Naive B cell (primary cell): ENCODE measurements around the gene FTSJ1. TPM values are rescaled to one million over a fixed set of nuclear protein-coding genes. Genes with fewer than 3 reads are reported as not detected.
A peak's percentile ranks its signal among the peaks of the same experiment; 100 is the strongest.

Experiments used
- ATAC-seq, 2 donors: fragments of 150-1000 bp; cut with Tn5 transposase; 2 replicates each; pipeline ENCODE4 v1.10.0; 2021; ENCODE audit warnings: low read depth in 2 of 2, mild to moderate bottlenecking in 2 of 2, moderate library complexity in 2 of 2
- DNase-seq: peaks from one replicate; pipeline ENCODE4 v3.0.0; 2022
- H3K27ac Mint-ChIP-seq, 6 donors: one replicate each; pipeline ENCODE4 v1.8.0; 2020 to 2022; ENCODE audit warnings: mild to moderate bottlenecking in 6 of 6, mixed read lengths in 6 of 6, moderate library complexity in 5 of 6, inconsistent platforms in 2 of 6
- H3K27me3 Mint-ChIP-seq, 3 donors: one replicate each; pipeline ENCODE4 v1.8.0; 2021 to 2022; ENCODE audit warnings: mixed read lengths in 3 of 3, mild to moderate bottlenecking in 1 of 3
- H3K36me3 Mint-ChIP-seq, 2 donors: one replicate each; pipeline ENCODE4 v1.8.0; 2020 to 2022; ENCODE audit warnings: mixed read lengths in 2 of 2, inconsistent platforms in 1 of 2, mild to moderate bottlenecking in 1 of 2
- H3K4me1 Mint-ChIP-seq, 3 donors: one replicate each; pipeline ENCODE4 v1.8.0; 2020 to 2022; ENCODE audit warnings: mixed read lengths in 3 of 3, inconsistent platforms in 1 of 3, mild to moderate bottlenecking in 1 of 3, moderate library complexity in 1 of 3
- H3K4me3 Mint-ChIP-seq, 8 donors: one replicate each; pipeline ENCODE4 v1.8.0; 2020 to 2022; ENCODE audit warnings: mild to moderate bottlenecking in 8 of 8, mixed read lengths in 8 of 8, moderate library complexity in 8 of 8, inconsistent platforms in 2 of 8
- H3K9me3 Mint-ChIP-seq, 7 donors: one replicate each; pipeline ENCODE4 v1.8.0; 2020 to 2022; ENCODE audit warnings: mixed read lengths in 7 of 7, mild to moderate bottlenecking in 5 of 7, inconsistent platforms in 2 of 7, moderate library complexity in 1 of 7
- polyA plus RNA-seq, 6 donors: library from polyadenylated mRNA; unstranded; fragments of 300-500 nt; fragmentation: Illumina TruSeq; gene quantifications; one replicate each; pipeline ENCODE4 v1.2.3, GENCODE V29; 2021; ENCODE audit warnings: low read depth in 6 of 6

The FTSJ1 gene
- polyA plus RNA-seq, 6 donors from 2014 or later: 45.1 to 72.0 (median 57.5) TPM

DNA sequence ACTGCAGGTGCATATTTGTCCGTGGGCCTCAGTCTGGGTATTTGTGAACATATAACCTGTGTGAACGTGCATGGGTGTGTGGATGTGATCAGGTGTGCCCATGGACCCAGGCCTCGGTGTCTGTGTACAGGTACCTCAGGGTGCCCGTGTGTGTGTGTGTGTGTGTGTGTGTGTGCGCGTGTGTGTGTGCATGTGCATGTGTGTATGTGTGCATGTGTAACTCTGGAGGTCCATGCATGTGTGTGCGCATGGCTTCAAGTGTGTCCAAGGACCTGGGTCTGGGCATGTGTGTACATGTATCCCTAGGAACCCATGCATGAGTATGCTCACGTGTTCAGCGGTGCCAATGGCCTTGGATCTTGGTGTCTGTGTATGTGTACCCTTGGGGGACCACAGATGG lies 15.8 kb downstream of the FTSJ1 start:
- Mint-ChIP-seq H3K4me1 (no peaks in the 10 kb centered on the region), H3K4me3 (no peak overlapping the region), H3K9me3 (peaks cover 0 to 1% (median 0%) of the 10 kb centered on the region in 7 donors), H3K27ac (no peak overlapping the region), H3K27me3 (peaks cover 0 to 5% (median 0%) of the 10 kb centered on the region in 3 donors), H3K36me3 (no peaks in the 10 kb centered on the region)
- ATAC-seq (no peak), DNase-seq (no peak)

- peak overlapping the region in 1 of 6 donors; percentile 34 for H3K27ac Mint-ChIP-seq
- DNase-seq (no peak), ATAC-seq (no peak)
These were observed 16.4 kb downstream of the FTSJ1 start for GRCh38 chrX:48492293-48492910.

GRCh38 chrX:48493890-48494364 lies 17.9 kb downstream of the FTSJ1 start:
- ATAC-seq: no peak
- no peaks in the 10 kb centered on the region for H3K36me3 Mint-ChIP-seq
- no peak overlapping the region for H3K27ac Mint-ChIP-seq
- H3K9me3 Mint-ChIP-seq: peaks cover 0 to 2% (median 0%) of the 10 kb centered on the region in 7 donors
- peaks cover 0 to 5% (median 0%) of the 10 kb centered on the region in 3 donors for H3K27me3 Mint-ChIP-seq
- no peaks in the 10 kb centered on the region for H3K4me1 Mint-ChIP-seq
- no peak overlapping the region for H3K4me3 Mint-ChIP-seq
- DNase-seq: no peak

More at GRCh38 chrX:48492293-48492910, 16.4 kb downstream of the FTSJ1 start:
- Mint-ChIP-seq H3K4me3 (no peak overlapping the region), H3K4me1 (no peaks in the 10 kb centered on the region), H3K9me3 (peaks cover 0 to 2% (median 0%) of the 10 kb centered on the region in 7 donors), H3K27me3 (peaks cover 0 to 5% (median 0%) of the 10 kb centered on the region in 3 donors), H3K36me3 (no peaks in the 10 kb centered on the region)

- ATAC-seq: no peak
- H3K4me1 Mint-ChIP-seq: no peaks in the 10 kb centered on the region
- H3K27me3 Mint-ChIP-seq: peaks cover 0 to 5% (median 0%) of the 10 kb centered on the region in 3 donors
- DNase-seq: no peak
- H3K9me3 Mint-ChIP-seq: peaks cover 0 to 2% (median 0%) of the 10 kb centered on the region in 7 donors
- H3K36me3 Mint-ChIP-seq: no peaks in the 10 kb centered on the region
- H3K4me3 Mint-ChIP-seq: no peak overlapping the region
- H3K27ac Mint-ChIP-seq: no peak overlapping the region
These were observed 20.7 kb downstream of the FTSJ1 start for GRCh38 chrX:48496660-48497059.

DNA sequence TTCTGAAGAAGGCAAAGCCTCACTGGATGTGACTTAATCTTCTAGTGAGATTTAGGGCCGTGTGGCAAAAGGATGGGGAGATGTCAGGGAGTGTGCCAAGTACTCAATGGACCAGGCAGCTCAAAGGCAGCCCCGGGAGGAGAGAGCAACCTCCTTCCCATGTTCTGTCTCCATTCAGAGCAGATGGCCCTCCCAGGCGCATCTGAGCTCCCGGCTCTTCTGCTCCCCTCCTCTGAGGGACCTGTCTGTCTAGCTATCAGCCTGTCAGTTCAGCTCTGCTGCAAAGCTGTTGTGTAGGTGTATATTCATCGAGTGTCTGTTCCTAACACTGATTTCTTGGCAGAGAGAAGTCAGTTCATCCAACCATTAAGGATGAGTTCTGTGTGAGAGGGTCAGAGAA lies 21.9 kb downstream of the FTSJ1 start:
- Mint-ChIP-seq H3K9me3 (peaks cover 0 to 2% (median 0%) of the 10 kb centered on the region in 7 donors), H3K27me3 (peaks cover 0 to 5% (median 0%) of the 10 kb centered on the region in 3 donors), H3K4me1 (no peaks in the 10 kb centered on the region), H3K36me3 (no peaks in the 10 kb centered on the region), H3K4me3 (no peak overlapping the region), H3K27ac (no peak overlapping the region)
- no peak for DNase-seq
- ATAC-seq: no peak

DNA sequence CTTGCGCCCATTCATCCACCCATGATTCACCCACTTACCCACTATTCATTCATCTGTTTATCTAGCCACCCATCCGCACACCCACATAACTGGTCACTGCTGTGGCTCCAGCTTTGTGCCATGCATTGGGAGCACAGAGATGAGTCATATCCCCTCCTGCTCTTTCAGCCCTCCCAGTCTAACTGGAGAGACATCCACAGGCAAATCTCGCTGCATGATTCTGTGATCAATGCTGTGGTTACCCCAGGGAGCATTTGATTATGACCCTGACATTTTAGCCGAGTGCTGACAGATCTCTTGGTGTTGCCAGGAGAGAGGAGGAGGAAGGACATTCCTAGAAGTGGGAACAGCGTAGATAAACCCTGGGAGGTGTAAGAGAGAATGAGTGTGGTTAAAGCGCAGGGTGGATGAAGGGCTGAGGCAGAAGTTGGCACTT lies 22.4 kb downstream of the FTSJ1 start:
- H3K4me3 Mint-ChIP-seq: no peak overlapping the region
- H3K36me3 Mint-ChIP-seq: no peaks in the 10 kb centered on the region
- H3K4me1 Mint-ChIP-seq: no peaks in the 10 kb centered on the region
- ATAC-seq: no peak
- DNase-seq: no peak
- H3K27ac Mint-ChIP-seq: peak overlapping the region in 1 of 6 donors; percentile 29
- H3K9me3 Mint-ChIP-seq: peaks cover 0 to 2% (median 0%) of the 10 kb centered on the region in 7 donors
- peaks cover 0 to 9% (median 0%) of the 10 kb centered on the region in 3 donors for H3K27me3 Mint-ChIP-seq

DNA sequence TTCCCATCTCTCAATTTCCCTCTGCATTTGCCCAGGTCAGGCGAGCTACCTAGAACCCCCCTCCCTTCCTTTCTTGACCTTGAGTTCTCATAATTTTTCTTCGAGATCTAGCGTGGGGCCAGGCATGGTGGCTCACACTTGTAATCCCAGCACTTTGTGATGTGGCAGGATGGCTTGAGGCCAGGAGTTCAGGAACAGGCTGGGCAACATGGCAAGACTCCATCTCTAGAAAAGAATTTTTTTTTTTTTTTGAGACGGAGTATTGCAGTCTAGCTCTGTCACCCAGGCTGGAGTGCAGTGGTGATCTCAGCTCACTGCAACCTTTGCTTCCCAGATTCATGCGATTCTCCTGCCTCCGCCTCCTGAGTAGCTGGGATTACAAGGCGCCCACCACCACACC lies 28.3 kb downstream of the FTSJ1 start:
- ATAC-seq (no peak), DNase-seq (no peak)
- no peaks in the 10 kb centered on the region for H3K9me3 Mint-ChIP-seq
- no peaks in the 10 kb centered on the region for H3K36me3 Mint-ChIP-seq
- no peak overlapping the region for H3K4me3 Mint-ChIP-seq
- no peak overlapping the region for H3K27ac Mint-ChIP-seq
- peaks cover 6 to 8% (median 7%) of the 10 kb centered on the region in 3 donors for H3K4me1 Mint-ChIP-seq
- peaks cover 0 to 15% (median 0%) of the 10 kb centered on the region in 3 donors for H3K27me3 Mint-ChIP-seq

DNA sequence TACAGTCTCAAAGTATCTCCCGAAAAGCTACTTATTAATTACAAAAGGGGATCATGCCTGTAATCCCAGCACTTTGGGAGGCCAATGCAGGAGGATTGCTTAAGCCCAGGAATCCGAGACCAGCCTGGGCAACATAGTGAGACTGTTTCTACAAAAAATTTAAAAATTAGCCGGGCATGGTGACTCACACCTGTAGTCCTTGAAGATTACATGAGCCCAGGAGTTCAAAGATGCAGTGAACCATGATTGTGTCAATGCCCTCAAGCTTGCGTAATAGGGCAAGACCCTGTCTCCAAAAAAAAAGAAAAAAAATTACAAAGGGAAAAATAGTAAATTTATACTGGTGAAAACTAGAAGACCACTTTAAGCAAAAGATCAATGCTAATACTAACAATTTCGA lies 29.5 kb downstream of the FTSJ1 start:
- peak overlapping the region in 1 of 8 donors; percentile 15 for H3K4me3 Mint-ChIP-seq
- peaks cover 14 to 17% (median 16%) of the 10 kb centered on the region in 3 donors for H3K4me1 Mint-ChIP-seq
- H3K36me3 Mint-ChIP-seq: no peaks in the 10 kb centered on the region
- no peak for ATAC-seq
- peaks cover 0 to 15% (median 0%) of the 10 kb centered on the region in 3 donors for H3K27me3 Mint-ChIP-seq
- no peaks in the 10 kb centered on the region for H3K9me3 Mint-ChIP-seq
- no peak for DNase-seq
- no peak overlapping the region for H3K27ac Mint-ChIP-seq

GRCh38 chrX:48507246-48507645 lies 31.2 kb downstream of the FTSJ1 start:
- no peak for ATAC-seq
- Mint-ChIP-seq H3K36me3 (no peaks in the 10 kb centered on the region), H3K27me3 (peaks cover 0 to 15% (median 0%) of the 10 kb centered on the region in 3 donors), H3K9me3 (no peaks in the 10 kb centered on the region), H3K4me1 (peaks cover 17 to 25% (median 17%) of the 10 kb centered on the region in 3 donors), H3K4me3 (peak overlapping the region in 4 of 8 donors; percentile 53 to 93 (median 58)), H3K27ac (peak overlapping the region in 1 of 6 donors; percentile 57)
- no peak for DNase-seq

- H3K36me3 Mint-ChIP-seq: no peaks in the 10 kb centered on the region
- ATAC-seq: peak; percentile 87 to 89
- peak within 1 kb of the TSS; percentile 90 to 98 (median 96) for H3K27ac Mint-ChIP-seq
- peaks cover 17 to 25% (median 17%) of the 10 kb centered on the region in 3 donors for H3K4me1 Mint-ChIP-seq
- H3K27me3 Mint-ChIP-seq: peaks cover 0 to 9% (median 0%) of the 10 kb centered on the region in 3 donors
- H3K9me3 Mint-ChIP-seq: no peaks in the 10 kb centered on the region
- DNase-seq: peak; percentile 74
- peak within 1 kb of the TSS; percentile 87 to 95 (median 94) for H3K4me3 Mint-ChIP-seq
These were observed 32.6 kb downstream of the FTSJ1 start, which contains the start of gene PORCN for GRCh38 chrX:48508400-48509244. TSS of gene PORCN (plus strand) at chrX:48508992. CDS start at chrX:48509821, 829 bp downstream.

- Mint-ChIP-seq H3K36me3 (no peaks in the 10 kb centered on the region), H3K27me3 (peaks cover 0 to 3% (median 0%) of the 10 kb centered on the region in 3 donors), H3K4me1 (peaks cover 17 to 25% (median 17%) of the 10 kb centered on the region in 3 donors), H3K4me3 (peak overlapping the region; percentile 84 to 95 (median 94)), H3K27ac (peak overlapping the region; percentile 58 to 97 (median 91)), H3K9me3 (no peaks in the 10 kb centered on the region)
- DNase-seq: no peak
- peak in 1 of 2 donors; percentile 18 for ATAC-seq
These were observed 33.2 kb downstream of the FTSJ1 start for GRCh38 chrX:48509245-48509590.

DNA sequence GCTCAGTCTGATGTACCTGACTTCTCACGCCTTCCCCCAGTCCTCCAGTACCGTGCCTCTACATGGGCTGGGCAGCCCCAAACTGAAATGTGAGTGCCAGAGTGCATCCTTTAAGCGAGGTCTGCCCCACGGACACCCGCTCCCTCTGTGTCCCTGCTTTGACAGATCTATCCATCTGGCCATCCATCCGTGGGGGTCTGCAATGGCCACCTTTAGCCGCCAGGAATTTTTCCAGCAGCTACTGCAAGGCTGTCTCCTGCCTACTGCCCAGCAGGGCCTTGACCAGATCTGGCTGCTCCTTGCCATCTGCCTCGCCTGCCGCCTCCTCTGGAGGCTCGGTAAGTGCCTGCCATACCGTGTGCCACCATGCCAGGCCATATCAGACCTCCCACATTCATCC lies 33.6 kb downstream of the FTSJ1 start:
- H3K36me3 Mint-ChIP-seq: no peaks in the 10 kb centered on the region
- no peak for ATAC-seq
- DNase-seq: no peak
- H3K27ac Mint-ChIP-seq: peak overlapping the region in 5 of 6 donors; percentile 58 to 97 (median 92)
- peak overlapping the region; percentile 84 to 95 (median 94) for H3K4me3 Mint-ChIP-seq
- H3K4me1 Mint-ChIP-seq: peaks cover 17 to 25% (median 17%) of the 10 kb centered on the region in 3 donors
- H3K9me3 Mint-ChIP-seq: no peaks in the 10 kb centered on the region
- no peaks in the 10 kb centered on the region for H3K27me3 Mint-ChIP-seq

- Mint-ChIP-seq H3K4me3 (peak overlapping the region in 1 of 8 donors; percentile 93), H3K36me3 (peaks cover 11 to 15% of the 10 kb centered on the region in 2 donors), H3K4me1 (peaks cover 17 to 25% (median 17%) of the 10 kb centered on the region in 3 donors), H3K27me3 (no peaks in the 10 kb centered on the region), H3K27ac (no peak overlapping the region), H3K9me3 (no peaks in the 10 kb centered on the region)
- no peak for ATAC-seq
- DNase-seq: no peak
These were observed 35.6 kb downstream of the FTSJ1 start for GRCh38 chrX:48511560-48511959.
